Measurements from ENCODE around the gene NEURL1B.

Gene NEURL1B

GRCh38 chr5:172730981-172731679 lies 90.1 kb downstream of the NEURL1B start:
- no peak for DNase-seq (ENCODE audit: low read depth)

DNA sequence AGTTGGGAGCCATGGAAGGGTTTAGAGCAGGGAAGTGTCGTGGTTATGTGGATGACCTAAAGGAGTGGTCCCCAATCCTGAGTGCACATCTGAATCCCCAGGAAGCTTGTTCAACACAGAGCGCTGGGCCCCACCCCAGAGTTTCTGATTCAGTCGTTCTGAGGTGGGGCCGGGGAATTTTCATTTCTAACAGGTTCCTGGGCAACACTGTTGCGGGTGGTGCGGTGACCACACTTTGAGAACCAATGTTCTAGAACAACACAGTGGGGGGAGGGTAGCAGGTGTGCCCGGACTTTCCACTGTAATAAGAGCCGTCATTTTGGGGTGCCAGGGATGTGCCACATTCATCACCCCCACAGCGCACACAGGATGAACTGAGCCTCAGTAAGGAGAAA lies 90.6 kb downstream of the NEURL1B start:
- no peak for DNase-seq (ENCODE audit: low read depth)

GRCh38 chr5:172732201-172732865 lies 91.3 kb downstream of the NEURL1B start:
- no peak for DNase-seq (ENCODE audit: low read depth)

DNA sequence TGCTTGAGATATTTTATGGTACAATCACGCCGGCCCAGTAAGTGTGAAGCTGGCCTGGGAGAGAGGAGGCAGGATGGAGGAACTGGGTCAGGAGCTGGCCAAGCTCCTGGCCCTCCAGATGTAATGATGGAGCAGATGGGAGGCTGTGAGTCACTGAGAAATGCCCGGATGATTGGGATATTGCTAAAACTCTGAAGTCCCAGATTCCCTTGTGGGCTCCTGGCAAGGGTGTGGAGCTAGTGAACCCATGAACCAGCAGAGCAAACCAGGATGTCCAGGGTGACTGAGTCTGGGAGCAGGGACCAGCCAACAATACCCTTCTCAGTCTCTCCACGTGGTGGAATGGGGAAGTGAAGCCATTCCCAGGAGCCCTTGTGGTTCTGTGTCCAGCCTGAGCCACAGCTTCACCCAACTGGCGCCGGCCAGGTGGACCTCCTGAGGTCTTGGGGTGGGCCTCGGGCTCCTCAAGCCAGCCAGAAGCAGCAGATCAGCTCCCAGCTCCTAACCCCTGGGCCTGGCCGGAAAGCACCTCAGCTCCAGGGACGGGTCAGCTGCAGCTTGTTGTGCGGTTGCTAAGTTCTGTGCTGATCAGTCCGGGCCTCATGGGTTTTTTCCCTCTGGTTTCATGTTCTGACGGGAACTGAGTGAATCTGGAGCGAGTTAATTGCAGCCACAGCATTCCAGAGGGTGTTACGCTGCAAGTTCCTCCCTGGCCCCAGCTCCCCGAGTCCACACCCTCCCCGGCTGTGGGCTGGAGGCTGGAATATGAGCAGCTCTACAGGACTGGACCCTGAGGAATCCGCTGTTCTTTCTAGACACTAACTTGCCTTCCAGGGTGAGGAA lies 92.3 kb downstream of the NEURL1B start:
- no peak for DNase-seq (ENCODE audit: low read depth)

DNA sequence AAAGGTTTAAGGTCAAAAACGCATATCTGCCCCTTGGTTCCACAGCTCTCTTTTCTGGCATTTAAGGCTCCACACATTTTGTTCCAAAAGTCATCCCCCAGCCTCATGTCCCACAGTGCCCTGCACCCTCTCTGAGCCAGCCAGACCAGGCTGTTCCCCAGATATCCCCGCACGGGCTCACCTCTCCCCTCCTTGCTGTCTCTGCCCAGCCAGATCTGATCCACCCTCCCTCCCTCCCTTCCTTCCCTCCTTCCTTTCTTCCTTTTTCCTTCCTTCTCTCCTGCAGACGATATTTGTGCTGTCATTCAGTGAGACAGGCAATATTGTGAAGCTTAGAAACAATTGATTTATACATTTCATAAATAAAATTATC lies 92.9 kb downstream of the NEURL1B start:
- DNase-seq (ENCODE audit: low read depth) = no peak

GRCh38 chr5:172735141-172735831 lies 94.2 kb downstream of the NEURL1B start:
- no peak for DNase-seq (ENCODE audit: low read depth)

GRCh38 chr5:172736508-172737135 lies 95.6 kb downstream of the NEURL1B start:
- DNase-seq (ENCODE audit: low read depth) = no peak

DNA sequence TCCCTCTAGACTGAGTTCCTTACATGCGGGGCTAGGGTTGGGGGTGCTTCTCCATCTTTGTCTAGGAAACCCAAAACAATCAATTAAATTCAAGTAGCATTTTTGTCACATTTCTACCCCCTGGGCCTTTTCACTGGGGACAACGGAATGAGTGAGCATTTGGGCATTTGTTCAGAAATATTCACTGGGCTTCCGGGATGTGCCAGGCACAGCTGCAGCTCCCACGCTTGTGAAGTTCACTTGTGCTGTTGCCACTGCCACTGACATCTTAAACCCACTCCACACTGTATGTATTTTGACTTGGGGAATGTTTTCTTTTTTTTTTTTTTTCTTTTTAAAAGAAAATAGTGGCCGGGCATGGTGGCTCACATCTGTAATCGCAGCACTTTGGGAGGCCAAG lies 98.3 kb downstream of the NEURL1B start:
- no peak for DNase-seq (ENCODE audit: low read depth)

GRCh38 chr5:172740428-172741205 lies 99.6 kb downstream of the NEURL1B start:
- DNase-seq (ENCODE audit: low read depth) = no peak

Measured in stimulated activated CD4-positive, alpha-beta T cell treated with anti-CD3 and anti-CD28 coated beads, Interleukin-2, amount 100 ng/mL, for 4 hours (primary cell).